UCSD-AML1 (cell line): ENCODE results near the gene UNC79.

Experiments
- DNase-seq: peaks from one replicate; lab custom pipeline; 2025; ENCODE audit not compliant: unreplicated experiment; lab: John Stamatoyannopoulos, UW

UNC79 gene

GRCh38 chr14:93745603-93746273 lies 315.0 kb downstream of the UNC79 start:
- DNase-seq, result no peak

- no peak for DNase-seq
Observed at GRCh38 chr14:93747102-93747501, 316.4 kb downstream of the UNC79 start.

DNA sequence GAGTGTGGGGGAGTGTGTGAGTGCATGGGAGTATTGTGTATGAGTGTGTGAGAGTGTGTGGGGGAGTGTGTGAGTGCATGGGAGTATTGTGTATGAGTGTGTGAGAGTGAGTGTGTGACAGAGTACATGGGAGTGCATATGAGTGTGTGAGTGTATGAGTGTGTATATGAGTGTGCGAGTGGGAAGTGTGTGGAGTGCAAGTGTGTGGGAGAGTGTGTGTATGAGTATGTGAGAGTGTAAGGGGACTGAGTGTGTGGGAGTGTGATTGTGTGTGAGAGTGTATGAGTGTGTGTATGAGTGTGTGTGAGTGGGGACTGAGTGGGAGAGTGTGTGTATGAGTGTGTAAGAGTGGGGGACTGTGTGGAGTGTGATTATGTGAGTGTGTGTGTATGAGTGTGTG lies 316.8 kb downstream of the UNC79 start:
- no peak for DNase-seq

DNA sequence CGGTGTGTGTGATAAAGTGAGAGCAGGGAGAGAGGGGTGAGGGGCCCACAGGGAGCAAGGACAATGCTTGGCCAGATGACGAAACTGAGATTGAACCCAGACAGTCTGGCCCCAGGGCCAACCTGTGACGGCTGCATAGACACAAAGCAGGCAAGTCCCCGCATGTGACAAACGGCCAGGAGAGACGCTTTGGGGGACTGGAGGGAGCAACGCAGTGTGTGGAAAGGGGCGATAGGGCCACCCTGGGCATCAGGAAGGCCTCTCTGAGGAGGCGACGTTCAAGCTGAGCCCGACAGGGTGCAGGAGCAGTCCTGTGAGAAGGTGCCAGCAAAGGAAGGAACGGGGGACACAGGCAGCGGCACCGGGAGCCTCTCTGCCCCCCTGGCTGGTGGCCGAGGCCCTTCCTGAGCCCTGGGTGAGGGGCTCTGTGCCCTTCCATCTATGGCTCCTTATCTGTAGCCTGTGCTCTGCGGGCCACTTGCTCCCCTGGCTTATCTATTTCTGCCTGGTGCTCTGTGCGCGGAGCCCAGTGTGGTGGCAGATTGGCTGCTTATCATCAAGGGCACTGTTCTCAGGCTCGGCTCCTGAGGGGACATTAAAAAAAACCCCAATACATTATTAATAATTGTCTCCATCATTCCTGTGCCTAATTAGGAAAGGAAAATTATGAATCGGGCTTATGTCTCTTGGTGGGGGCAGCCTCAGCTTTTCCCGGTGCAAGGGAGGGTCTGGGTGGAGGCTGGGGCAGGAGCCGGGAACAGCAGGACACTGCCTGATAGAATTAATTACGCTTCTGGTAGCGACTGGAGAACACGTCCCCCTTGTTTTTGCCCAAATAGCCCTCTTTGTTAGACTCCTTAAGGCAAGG lies 317.7 kb downstream of the UNC79 start:
- DNase-seq, result no peak

DNA sequence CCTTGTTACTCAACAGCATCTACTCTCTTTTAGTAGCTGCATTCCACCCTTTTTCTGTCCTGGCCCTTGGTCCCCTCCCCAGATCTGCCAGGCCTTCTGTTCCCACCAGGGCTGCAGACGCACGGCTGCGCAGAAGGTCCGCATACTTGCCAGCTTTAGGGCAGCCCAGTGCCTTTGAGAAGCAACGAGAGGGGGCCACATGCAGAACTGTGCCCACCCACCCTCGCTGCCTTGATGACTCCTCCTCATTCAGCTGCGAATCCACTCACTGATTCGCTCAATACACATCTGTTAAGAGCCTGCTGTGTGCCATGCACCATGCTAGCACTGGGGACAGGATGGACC lies 318.3 kb downstream of the UNC79 start:
- DNase-seq, result no peak

DNA sequence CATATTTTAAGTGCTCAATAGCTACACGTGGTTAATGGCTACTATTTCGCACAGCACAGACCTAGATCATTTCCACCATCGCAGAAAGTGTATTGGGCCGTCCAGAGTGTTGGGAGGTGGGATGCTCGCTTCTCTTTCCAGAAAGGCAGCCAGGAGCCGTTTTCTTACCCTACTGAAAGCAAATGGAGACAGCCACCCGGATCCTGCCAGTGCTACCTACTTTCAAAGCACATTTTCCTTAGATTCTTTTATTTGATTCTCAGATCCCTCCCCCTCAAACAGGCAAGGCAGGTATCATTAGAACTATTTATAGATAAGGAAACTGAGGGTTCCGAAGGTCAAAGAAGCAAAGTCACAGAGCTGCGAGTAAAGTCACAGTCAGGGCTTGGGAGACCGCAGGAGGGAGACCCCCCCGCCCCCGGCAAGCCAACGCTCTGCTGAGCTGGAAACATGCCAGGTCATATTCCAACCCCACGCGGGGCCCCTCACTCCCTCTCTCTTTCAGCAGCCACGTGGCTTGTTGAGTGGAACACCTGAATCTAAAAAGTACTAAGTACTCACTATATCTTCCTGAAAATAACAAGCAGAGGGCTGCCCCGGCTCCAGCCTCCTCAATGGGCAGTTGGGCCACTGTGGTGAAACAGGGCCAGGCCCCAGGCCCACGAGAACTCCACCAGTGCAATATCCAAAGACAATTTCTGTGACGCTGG lies 321.4 kb downstream of the UNC79 start:
- no peak for DNase-seq

- DNase-seq, result no peak
Observed at GRCh38 chr14:93752980-93753561, 322.3 kb downstream of the UNC79 start.

- no peak for DNase-seq
Observed at GRCh38 chr14:93753647-93754046, 322.9 kb downstream of the UNC79 start.

- no peak for DNase-seq
Observed at GRCh38 chr14:93757206-93757605, 326.5 kb downstream of the UNC79 start.
